Muscle of leg (tissue), 11 donors: Measurements from ENCODE around the gene KANSL3. TPM values are rescaled to one million over a fixed set of nuclear protein-coding genes. Genes with fewer than 3 reads are reported as not detected.

ENCODE experiments used
- DNase-seq: peaks from one replicate; pipeline ENCODE4 v3.0.0; 2013
- H3K27ac ChIP-seq: one replicate; pipeline ENCODE4 v1.5.1; 2013; ENCODE audit warnings: mild to moderate bottlenecking, low read length, control low read depth
- H3K27me3 ChIP-seq: one replicate; pipeline ENCODE4 v1.6.1; 2013; ENCODE audit warnings: low read length; ENCODE audit not compliant: control insufficient read depth, insufficient read depth
- H3K36me3 ChIP-seq: one replicate; pipeline ENCODE4 v1.6.1; 2013; ENCODE audit warnings: low read length; ENCODE audit not compliant: control insufficient read depth, insufficient read depth
- H3K4me1 ChIP-seq: one replicate; pipeline ENCODE4 v1.6.1; 2013; ENCODE audit warnings: low read length; ENCODE audit not compliant: control insufficient read depth, insufficient read depth
- H3K4me3 ChIP-seq: one replicate; pipeline ENCODE4 v1.5.1; 2013; ENCODE audit warnings: low read length, control low read depth
- H3K9me3 ChIP-seq: replicated peaks from 2 replicates; pipeline ENCODE4 v1.6.1; 2013; ENCODE audit warnings: low read depth, low read length; ENCODE audit not compliant: control insufficient read depth
- WGBS: methylation state at CpG from one replicate; pipeline ENCODE4 v1.1.5; 2013; ENCODE audit warnings: missing lambda C conversion rate; ENCODE audit not compliant: insufficient coverage; 5-methylcytosine and 5-hydroxymethylcytosine counted together
- polyA plus RNA-seq, 8 donors: library from polyadenylated mRNA; unstranded; fragments of 120-200 nt; gene quantifications; one replicate each; pipeline versions ENCODE4 v1.2.1 to v1.2.3, GENCODE V29; 2013; ENCODE audit warnings: inconsistent platforms in 1 of 8, low replicate concordance in 1 of 8; ENCODE audit not compliant: insufficient read length in 8 of 8, insufficient read depth in 1 of 8
- total RNA-seq: library from RNA; stranded (reverse); fragments of 120-200 nt; gene quantifications from one replicate; pipeline ENCODE4 v1.2.4, GENCODE V29; 2013

Gene KANSL3
- total and polyA plus RNA-seq, 9 donors: 26.2 to 35.3 (median 30.3) TPM

- Histone ChIP-seq H3K4me1 (no peaks in the 10 kb centered on the region), H3K27me3 (no peaks in the 10 kb centered on the region), H3K9me3 (no peaks in the 10 kb centered on the region), H3K27ac (no peak overlapping the region), H3K4me3 (no peak overlapping the region), H3K36me3 (peaks cover 22% of the 10 kb centered on the region)
- no CpG with 5 or more reads among the region's 1 CpG for WGBS
- no peak for DNase-seq
These were observed 50.3 kb downstream of the KANSL3 start for GRCh38 chr2:96587843-96588242.

- H3K36me3 ChIP-seq: peaks cover 7% of the 10 kb centered on the region
- H3K27me3 ChIP-seq: no peaks in the 10 kb centered on the region
- no peaks in the 10 kb centered on the region for H3K9me3 ChIP-seq
- no peak overlapping the region for H3K4me3 ChIP-seq
- H3K27ac ChIP-seq: no peak overlapping the region
- DNase-seq: no peak
- no peaks in the 10 kb centered on the region for H3K4me1 ChIP-seq
- WGBS: no CpG with 5 or more reads among the region's 4 CpGs
These were observed 54.1 kb downstream of the KANSL3 start for GRCh38 chr2:96584017-96584416.

GRCh38 chr2:96580771-96581170, 57.3 kb downstream of the KANSL3 start:
- H3K27me3 ChIP-seq: no peaks in the 10 kb centered on the region
- 86% methylated on average over 3 of the region's 4 CpGs for WGBS
- H3K4me1 ChIP-seq: no peaks in the 10 kb centered on the region
- no peaks in the 10 kb centered on the region for H3K9me3 ChIP-seq
- DNase-seq: no peak
- H3K4me3 ChIP-seq: no peak overlapping the region
- peaks cover 3% of the 10 kb centered on the region for H3K36me3 ChIP-seq
- no peak overlapping the region for H3K27ac ChIP-seq

GRCh38 chr2:96579422-96579821, 58.7 kb downstream of the KANSL3 start:
- WGBS: no CpG with 5 or more reads among the region's 2 CpGs

GRCh38 chr2:96578731-96579130, 59.4 kb downstream of the KANSL3 start:
- WGBS: 80% methylated on average over 1 of the region's 3 CpGs
- Histone ChIP-seq H3K27ac (no peak overlapping the region), H3K27me3 (no peaks in the 10 kb centered on the region), H3K4me3 (no peak overlapping the region), H3K9me3 (no peaks in the 10 kb centered on the region), H3K36me3 (no peaks in the 10 kb centered on the region), H3K4me1 (no peaks in the 10 kb centered on the region)
- DNase-seq: no peak

More at GRCh38 chr2:96579422-96579821, 58.7 kb downstream of the KANSL3 start:
- no peaks in the 10 kb centered on the region for H3K27me3 ChIP-seq
- no peak overlapping the region for H3K27ac ChIP-seq
- no peaks in the 10 kb centered on the region for H3K4me1 ChIP-seq
- H3K4me3 ChIP-seq: no peak overlapping the region
- H3K9me3 ChIP-seq: no peaks in the 10 kb centered on the region
- DNase-seq: no peak
- H3K36me3 ChIP-seq: no peaks in the 10 kb centered on the region

- no peaks in the 10 kb centered on the region for H3K27me3 ChIP-seq
- H3K36me3 ChIP-seq: no peaks in the 10 kb centered on the region
- DNase-seq: no peak
- no peak overlapping the region for H3K4me3 ChIP-seq
- WGBS: 100% methylated on average over 1 of the region's 5 CpGs
- H3K27ac ChIP-seq: no peak overlapping the region
- H3K9me3 ChIP-seq: no peaks in the 10 kb centered on the region
- no peaks in the 10 kb centered on the region for H3K4me1 ChIP-seq
These were observed 60.6 kb downstream of the KANSL3 start for GRCh38 chr2:96577501-96577900.

GRCh38 chr2:96575785-96576456, 62.2 kb downstream of the KANSL3 start:
- no CpG with 5 or more reads among the region's 1 CpG for WGBS
- H3K27ac ChIP-seq: no peak overlapping the region

GRCh38 chr2:96574364-96574763, 63.7 kb downstream of the KANSL3 start:
- WGBS: 81% methylated on average over 2 of the region's 2 CpGs
- Histone ChIP-seq H3K4me1 (no peaks in the 10 kb centered on the region), H3K27me3 (no peaks in the 10 kb centered on the region), H3K4me3 (no peak overlapping the region), H3K27ac (no peak overlapping the region), H3K9me3 (no peaks in the 10 kb centered on the region), H3K36me3 (no peaks in the 10 kb centered on the region)
- DNase-seq: no peak

More at GRCh38 chr2:96575785-96576456, 62.2 kb downstream of the KANSL3 start:
- H3K9me3 ChIP-seq: no peaks in the 10 kb centered on the region
- H3K27me3 ChIP-seq: no peaks in the 10 kb centered on the region
- H3K4me3 ChIP-seq: no peak overlapping the region
- no peaks in the 10 kb centered on the region for H3K4me1 ChIP-seq
- no peaks in the 10 kb centered on the region for H3K36me3 ChIP-seq
- no peak for DNase-seq

GRCh38 chr2:96568094-96568493, 70.0 kb downstream of the KANSL3 start:
- Histone ChIP-seq H3K4me1 (no peaks in the 10 kb centered on the region), H3K27me3 (no peaks in the 10 kb centered on the region), H3K36me3 (no peaks in the 10 kb centered on the region), H3K4me3 (no peak overlapping the region), H3K9me3 (no peaks in the 10 kb centered on the region), H3K27ac (no peak overlapping the region)
- WGBS: 82% methylated on average over 1 of the region's 3 CpGs
- no peak for DNase-seq

GRCh38 chr2:96565111-96565510, 73.0 kb downstream of the KANSL3 start:
- Histone ChIP-seq H3K27ac (no peak overlapping the region), H3K36me3 (no peaks in the 10 kb centered on the region), H3K27me3 (no peaks in the 10 kb centered on the region), H3K4me1 (no peaks in the 10 kb centered on the region), H3K4me3 (no peak overlapping the region), H3K9me3 (no peaks in the 10 kb centered on the region)
- no peak for DNase-seq
- 26% methylated on average over 3 of the region's 5 CpGs for WGBS

- no peak for DNase-seq
- Histone ChIP-seq H3K36me3 (no peaks in the 10 kb centered on the region), H3K4me1 (no peaks in the 10 kb centered on the region), H3K27me3 (no peaks in the 10 kb centered on the region), H3K4me3 (no peak overlapping the region), H3K9me3 (no peaks in the 10 kb centered on the region), H3K27ac (no peak overlapping the region)
- no CpG with 5 or more reads among the region's 3 CpGs for WGBS
These were observed 73.5 kb downstream of the KANSL3 start for GRCh38 chr2:96564563-96564962.
